GM12892 (cell line): ENCODE measurements around the gene SSBP1.

ENCODE experiments used
- POLR2A ChIP-seq: IDR thresholded peaks from 2 replicates; pipeline ENCODE4 v1.6.1; 2011; ENCODE audit warnings: low read depth, low read length, control low read depth
- TAF1 ChIP-seq: IDR thresholded peaks from 2 replicates; pipeline ENCODE4 v1.6.1; 2011; ENCODE audit warnings: low read depth, mild to moderate bottlenecking, control low read depth, low read length, borderline replicate concordance

- TF ChIP-seq POLR2A (no peak), TAF1 (no peak)
These were observed 36.1 kb upstream of the SSBP1 start, which contains the start of gene DENND11 for GRCh38 chr7:141702047-141702567.
